ENCODE measurements around the gene STK11. TPM values are rescaled to one million over a fixed set of nuclear protein-coding genes. Genes with fewer than 3 reads are reported as not detected.
A peak's percentile ranks its signal among the peaks of the same experiment; 100 is the strongest.
"Not testable (repeated sequence)": the region's sequence is repeated elsewhere in the genome, so short reads cannot be mapped to it uniquely, and the experiment has no call there.

STK11 gene
- total RNA-seq, 2 experiments from 2014 or later, result 65.1 to 66.1 TPM

DNA sequence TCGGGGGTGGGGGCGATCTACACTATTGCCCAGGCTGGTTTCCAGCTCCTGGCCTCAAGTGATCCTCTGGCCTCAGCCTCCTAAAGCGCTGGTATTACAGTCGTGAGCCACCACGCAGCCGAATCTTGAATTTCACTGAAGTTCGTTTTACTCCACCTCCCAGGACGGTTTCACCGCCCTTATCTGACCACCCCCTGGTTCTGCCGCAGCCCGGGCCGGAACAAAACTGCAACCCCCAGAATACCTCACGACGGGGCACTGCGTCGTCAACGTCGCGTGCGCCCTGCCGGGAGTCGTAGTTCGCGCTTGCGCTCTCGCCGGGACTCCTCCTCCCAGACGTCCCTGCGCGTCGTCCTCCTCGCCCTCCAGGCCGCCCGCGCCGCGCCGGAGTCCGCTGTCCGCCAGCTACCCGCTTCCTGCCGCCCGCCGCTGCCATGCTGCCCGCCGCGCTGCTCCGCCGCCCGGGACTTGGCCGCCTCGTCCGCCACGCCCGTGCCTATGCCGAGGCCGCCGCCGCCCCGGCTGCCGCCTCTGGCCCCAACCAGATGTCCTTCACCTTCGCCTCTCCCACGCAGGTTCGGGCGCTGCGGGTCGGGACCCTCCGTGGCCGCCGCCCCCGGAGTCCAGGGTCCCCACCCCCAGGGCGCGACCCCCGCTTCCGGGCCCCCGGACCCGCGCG, 36.0 kb downstream of the STK11 start, which contains the start of gene ATP5F1D:
TSS of gene ATP5F1D (plus strand) at position 335 of the 679 bp plus-strand sequence. CDS start at position 435, 100 bp downstream.
- peak; percentile 94 for DNase-seq
- intact Hi-C loops (cut with micrococcal nuclease), result loop anchor here (2.0 kb wide), 3 partner anchors 27 to 321 kb away; partner anchors contain the start of genes RNU6-2 and TMEM259
- Mint-ChIP-seq H3K4me1 (ENCODE audit: low read depth) (peaks cover 43% of the 10 kb centered on the region), H3K9me3 (no peaks in the 10 kb centered on the region), H3K27ac (peak within 1 kb of the TSS; percentile 86), H3K4me3 (peak within 1 kb of the TSS; percentile 84), H3K27me3 (ENCODE audit: low read depth) (peaks cover 10% of the 10 kb centered on the region), H3K36me3 (ENCODE audit: low read depth) (peaks cover 2% of the 10 kb centered on the region)
- CTCF ChIA-PET, result interaction anchor here (1.2 to 7.7 kb wide), 6 partner anchors 23 to 318 kb away, joined by 3 to 233 read pairs (median 4); partner anchors contain the start of gene CIRBP

DNA sequence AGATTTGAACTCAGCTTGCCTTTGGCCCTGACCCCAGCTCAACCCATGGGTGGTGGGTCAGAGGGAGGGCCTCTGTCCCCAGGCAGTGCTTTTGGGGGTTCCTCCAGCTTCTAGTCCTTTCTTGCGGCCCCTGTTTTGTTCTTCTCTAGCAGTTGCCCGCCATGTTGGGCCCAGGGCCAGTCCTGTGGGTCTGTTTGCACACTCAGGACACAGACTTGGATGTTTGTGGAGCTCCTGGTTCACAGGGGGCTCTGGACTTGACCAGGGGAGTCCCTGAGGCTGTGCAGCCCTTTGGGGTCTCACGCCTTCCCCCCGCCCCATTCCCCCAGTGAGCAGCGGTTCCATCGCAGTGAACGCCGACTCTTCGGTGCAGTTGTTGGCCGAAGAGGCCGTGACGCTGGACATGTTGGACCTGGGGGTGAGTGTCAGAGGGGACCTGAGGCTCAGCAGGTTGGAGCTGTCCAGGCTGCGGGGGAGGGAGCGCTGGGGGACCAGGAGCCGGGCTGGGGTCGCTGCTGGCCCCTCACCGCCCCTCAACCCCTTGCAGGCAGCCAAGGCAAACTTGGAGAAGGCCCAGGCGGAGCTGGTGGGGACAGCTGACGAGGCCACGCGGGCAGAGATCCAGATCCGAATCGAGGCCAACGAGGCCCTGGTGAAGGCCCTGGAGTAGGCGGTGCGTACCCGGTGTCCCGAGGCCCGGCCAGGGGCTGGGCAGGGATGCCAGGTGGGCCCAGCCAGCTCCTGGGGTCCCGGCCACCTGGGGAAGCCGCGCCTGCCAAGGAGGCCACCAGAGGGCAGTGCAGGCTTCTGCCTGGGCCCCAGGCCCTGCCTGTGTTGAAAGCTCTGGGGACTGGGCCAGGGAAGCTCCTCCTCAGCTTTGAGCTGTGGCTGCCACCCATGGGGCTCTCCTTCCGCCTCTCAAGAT, 38.5 kb downstream of the STK11 start:
- Mint-ChIP-seq H3K36me3 (ENCODE audit: low read depth) (peaks cover 2% of the 10 kb centered on the region), H3K4me1 (ENCODE audit: low read depth) (peaks cover 37% of the 10 kb centered on the region), H3K27me3 (ENCODE audit: low read depth) (peaks cover 3% of the 10 kb centered on the region), H3K27ac (peak overlapping the region; percentile 73), H3K9me3 (no peaks in the 10 kb centered on the region), H3K4me3 (peak overlapping the region; percentile 34)
- CTCF ChIA-PET, result interaction anchor here (0.6 to 7.7 kb wide), 25 partner anchors 9 to 446 kb away, joined by 3 to 233 read pairs (median 4); partner anchors contain the start of genes ABCA7, CIRBP, CNN2 and FAM174C
- intact Hi-C loops (cut with micrococcal nuclease), result loop anchor here (1.0 kb wide), 1 partner anchor 22 kb away; no protein-coding TSS in a partner anchor
- peak; percentile 88 for DNase-seq

- no peaks in the 10 kb centered on the region for H3K9me3 Mint-ChIP-seq
- intact Hi-C loops (cut with micrococcal nuclease), result loop anchor here (1.0 kb wide), 1 partner anchor 21 kb away; no protein-coding TSS in a partner anchor
- peaks cover 33% of the 10 kb centered on the region for H3K4me1 Mint-ChIP-seq (ENCODE audit: low read depth)
- CTCF ChIA-PET, result interaction anchor here (0.6 to 7.7 kb wide), 24 partner anchors 8 to 446 kb away, joined by 3 to 233 read pairs (median 4); partner anchors contain the start of genes ABCA7, CIRBP, CNN2 and FAM174C
- no peak for DNase-seq
- no peaks in the 10 kb centered on the region for H3K27me3 Mint-ChIP-seq (ENCODE audit: low read depth)
- peaks cover 3% of the 10 kb centered on the region for H3K36me3 Mint-ChIP-seq (ENCODE audit: low read depth)
- peak overlapping the region; percentile 73 for H3K27ac Mint-ChIP-seq
- H3K4me3 Mint-ChIP-seq, result peak overlapping the region; percentile 34
Observed at GRCh38 chr19:1244693-1245451, 39.3 kb downstream of the STK11 start.

- no peak overlapping the region for H3K4me3 Mint-ChIP-seq
- H3K4me1 Mint-ChIP-seq (ENCODE audit: low read depth), result peaks cover 33% of the 10 kb centered on the region
- H3K9me3 Mint-ChIP-seq, result no peaks in the 10 kb centered on the region
- no peak for DNase-seq
- CTCF ChIA-PET, result interaction anchor here (2.5 to 7.7 kb wide), 2 partner anchors 19 to 27 kb away, joined by 25 to 233 read pairs; partner anchors contain the start of gene CIRBP
- peaks cover 3% of the 10 kb centered on the region for H3K36me3 Mint-ChIP-seq (ENCODE audit: low read depth)
- no peaks in the 10 kb centered on the region for H3K27me3 Mint-ChIP-seq (ENCODE audit: low read depth)
- no peak overlapping the region for H3K27ac Mint-ChIP-seq
- intact Hi-C loops (cut with micrococcal nuclease), result no loop called here
Observed at GRCh38 chr19:1245494-1246264, 40.1 kb downstream of the STK11 start.

DNA sequence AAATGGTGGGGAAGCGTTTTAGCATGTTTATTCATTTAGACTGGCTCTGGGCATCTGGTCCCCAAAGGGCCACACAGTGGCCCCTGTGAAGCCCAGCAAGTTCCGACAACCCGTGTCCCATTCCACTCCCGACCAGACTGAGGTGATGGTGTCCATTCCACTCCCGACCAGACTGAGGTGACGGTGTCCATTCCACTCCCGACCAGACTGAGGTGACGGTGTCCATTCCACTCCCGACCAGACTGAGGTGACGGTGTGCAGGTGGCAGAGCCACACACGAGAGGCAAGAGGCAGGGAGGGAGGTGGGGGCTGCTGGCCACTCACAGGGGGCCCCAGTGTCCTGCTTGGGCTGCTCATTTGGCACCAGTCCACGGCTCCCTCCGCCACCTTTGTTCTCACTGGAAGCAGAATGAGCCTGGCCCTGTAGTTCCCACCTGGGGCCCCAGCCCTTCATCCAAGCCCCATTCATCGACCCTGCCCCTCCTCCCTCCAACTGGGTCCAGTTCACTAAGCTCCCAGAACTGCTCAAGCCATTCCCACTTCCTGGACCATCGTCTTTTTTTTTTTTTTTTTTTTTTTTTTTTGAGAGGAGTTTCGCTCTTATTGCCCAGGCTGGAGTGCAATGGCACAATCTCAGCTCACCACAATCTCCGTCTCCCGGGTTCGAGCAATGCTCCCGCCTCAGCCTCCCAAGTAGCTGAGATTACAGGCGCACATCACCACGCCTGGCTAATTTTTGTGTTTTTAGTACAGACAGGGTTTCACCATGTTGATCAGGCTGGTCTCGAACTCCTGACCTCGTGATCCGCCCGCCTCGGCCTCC, 40.9 kb downstream of the STK11 start:
- DNase-seq; H3K27me3 Mint-ChIP-seq (ENCODE audit: low read depth); H3K4me3 Mint-ChIP-seq; H3K9me3 Mint-ChIP-seq; H3K36me3 Mint-ChIP-seq (ENCODE audit: low read depth); intact Hi-C loops (cut with micrococcal nuclease): not testable (repeated sequence)
- CTCF ChIA-PET, result interaction anchor here (7.7 kb wide), 1 partner anchor 18 kb away, joined by 233 read pairs; the partner anchor contains the start of gene CIRBP
- H3K27ac Mint-ChIP-seq, result peak overlapping the region; percentile 31
- peaks cover 25% of the 10 kb centered on the region for H3K4me1 Mint-ChIP-seq (ENCODE audit: low read depth)

GRCh38 chr19:1247748-1248138, 42.2 kb downstream of the STK11 start:
- intact Hi-C loops (cut with micrococcal nuclease), result loop anchor here (2.0 kb wide), 1 partner anchor 145 kb away; the partner anchor contains the start of gene GPX4
- CTCF ChIA-PET, result interaction anchor here (7.7 kb wide), 1 partner anchor 17 kb away, joined by 233 read pairs; the partner anchor contains the start of gene CIRBP

DNA sequence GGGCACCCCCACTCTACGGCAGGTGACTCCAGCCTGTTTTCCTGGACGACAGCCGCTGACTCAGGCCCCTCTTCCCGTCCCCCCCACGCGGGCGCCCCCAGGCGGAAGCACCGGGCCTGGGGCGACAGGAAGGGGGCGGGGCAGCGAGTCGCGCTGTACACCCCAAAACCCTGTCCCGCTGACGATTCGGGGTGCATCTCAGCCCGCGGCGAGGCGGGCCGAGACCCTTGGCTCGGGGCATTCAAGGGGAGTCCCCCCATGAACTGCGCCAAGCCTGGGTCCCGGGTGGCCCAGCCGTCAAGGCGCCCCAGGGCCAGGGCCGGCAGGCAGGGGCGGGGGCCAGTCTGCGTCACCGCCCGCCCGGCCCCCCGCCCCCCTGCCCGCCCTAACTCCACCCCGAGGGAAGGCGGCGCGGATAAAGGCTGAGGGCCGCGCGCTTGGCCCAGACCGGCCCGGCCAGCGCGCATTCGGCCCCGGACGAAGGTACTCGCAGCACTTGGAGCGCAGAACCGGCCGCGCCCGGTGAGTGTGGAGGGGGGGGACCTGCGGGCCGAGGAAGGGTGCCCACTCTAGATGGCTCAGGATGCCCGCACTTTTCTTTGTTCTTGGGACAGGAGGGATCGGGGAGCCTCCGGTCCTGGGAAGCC, 42.7 kb downstream of the STK11 start, which contains the start of gene MIDN:
TSS of gene MIDN (plus strand) at position 445 of the 647 bp plus-strand sequence. CDS start 1,714 bp downstream, outside the sequence.
- CTCF ChIA-PET, result no interaction called here
- Mint-ChIP-seq H3K9me3 (no peaks in the 10 kb centered on the region), H3K27me3 (ENCODE audit: low read depth) (no peaks in the 10 kb centered on the region), H3K36me3 (ENCODE audit: low read depth) (peaks cover 13% of the 10 kb centered on the region), H3K27ac (peak within 1 kb of the TSS; percentile 78), H3K4me1 (ENCODE audit: low read depth) (peaks cover 13% of the 10 kb centered on the region), H3K4me3 (peak within 1 kb of the TSS; percentile 77)
- DNase-seq, result peak; percentile 75
- intact Hi-C loops (cut with micrococcal nuclease), result loop anchor here (2.0 kb wide), 1 partner anchor 145 kb away; the partner anchor contains the start of gene GPX4

More at GRCh38 chr19:1247748-1248138, 42.2 kb downstream of the STK11 start:
- no peak for DNase-seq
- peak overlapping the region; percentile 13 for H3K27ac Mint-ChIP-seq
- H3K9me3 Mint-ChIP-seq, result no peaks in the 10 kb centered on the region
- peaks cover 12% of the 10 kb centered on the region for H3K36me3 Mint-ChIP-seq (ENCODE audit: low read depth)
- no peaks in the 10 kb centered on the region for H3K27me3 Mint-ChIP-seq (ENCODE audit: low read depth)
- peaks cover 17% of the 10 kb centered on the region for H3K4me1 Mint-ChIP-seq (ENCODE audit: low read depth)
- no peak overlapping the region for H3K4me3 Mint-ChIP-seq

- no peak for DNase-seq
- Mint-ChIP-seq H3K4me3 (peak overlapping the region; percentile 77), H3K36me3 (ENCODE audit: low read depth) (peaks cover 17% of the 10 kb centered on the region), H3K4me1 (ENCODE audit: low read depth) (peaks cover 11% of the 10 kb centered on the region), H3K27me3 (ENCODE audit: low read depth) (no peaks in the 10 kb centered on the region), H3K9me3 (no peaks in the 10 kb centered on the region), H3K27ac (peak overlapping the region; percentile 78)
- CTCF ChIA-PET, result no interaction called here
- intact Hi-C loops (cut with micrococcal nuclease), result loop anchor here (1.0 to 2.0 kb wide), 3 partner anchors 10 to 146 kb away; partner anchors contain the start of genes CIRBP and GPX4
Observed at GRCh38 chr19:1248786-1249297, 43.3 kb downstream of the STK11 start.

GRCh38 chr19:1249298-1249989, 43.9 kb downstream of the STK11 start:
- peak; percentile 96 for DNase-seq
- intact Hi-C loops (cut with micrococcal nuclease), result loop anchor here (1.0 to 2.0 kb wide), 3 partner anchors 10 to 147 kb away; partner anchors contain the start of genes CIRBP and GPX4
- no peaks in the 10 kb centered on the region for H3K27me3 Mint-ChIP-seq (ENCODE audit: low read depth)
- peaks cover 10% of the 10 kb centered on the region for H3K4me1 Mint-ChIP-seq (ENCODE audit: low read depth)
- CTCF ChIA-PET, result no interaction called here
- no peaks in the 10 kb centered on the region for H3K9me3 Mint-ChIP-seq
- H3K27ac Mint-ChIP-seq, result peak overlapping the region; percentile 78
- H3K4me3 Mint-ChIP-seq, result peak overlapping the region; percentile 75
- H3K36me3 Mint-ChIP-seq (ENCODE audit: low read depth), result peaks cover 17% of the 10 kb centered on the region

Measured in activated naive CD4-positive, alpha-beta T cell treated with anti-CD3 and anti-CD28 coated beads for 36 hours (primary cell).